HCT116 (cell line): ENCODE measurements around the gene ZNF488.

Source experiments
- CTCF ChIP-seq, 3 experiments: fragments of 200-600 bp in 1 of 3; sonication (generic) in 1 of 3; IDR thresholded peaks in 2 of 3; conservative IDR thresholded peaks in 1 of 3; 2 replicates each; pipeline ENCODE4 v1.5.1; 2012 to 2017; ENCODE audit warnings: low read depth in 2 of 3, low read length in 2 of 3, antibody characterized with exemption in 1 of 3, borderline replicate concordance in 1 of 3, control low read depth in 1 of 3, mild to moderate bottlenecking in 1 of 3, mixed read lengths in 1 of 3, mixed run types in 1 of 3, moderate library complexity in 1 of 3; ENCODE audit not compliant: insufficient read depth in 1 of 3
- EGR1 ChIP-seq: IDR thresholded peaks from 2 replicates; pipeline ENCODE4 v1.6.1; 2012; ENCODE audit warnings: low read depth
- EZH2 ChIP-seq: fragments of 200-600 bp; sonication (generic); IDR thresholded peaks from 2 replicates; pipeline ENCODE4 v1.6.1; 2017; ENCODE audit warnings: antibody characterized with exemption, mixed run types
- EZH2phosphoT487 ChIP-seq: fragments of 200-600 bp; IDR thresholded peaks from 2 replicates; pipeline ENCODE4 v1.6.1; 2018; ENCODE audit warnings: antibody characterized with exemption, borderline replicate concordance
- FOSL1 ChIP-seq: IDR thresholded peaks from 2 replicates; pipeline ENCODE4 v1.6.1; 2012; ENCODE audit warnings: low read depth
- POLR2A ChIP-seq: IDR thresholded peaks from 2 replicates; pipeline ENCODE4 v1.7.0; 2011; ENCODE audit warnings: borderline replicate concordance; ENCODE audit not compliant: insufficient read depth, insufficient read length; ENCODE audit errors: extremely low read depth
- TCF7L2 ChIP-seq: IDR thresholded peaks from 2 replicates; pipeline ENCODE4 v1.7.0; 2011; ENCODE audit warnings: borderline replicate concordance, inconsistent platforms; ENCODE audit not compliant: insufficient read depth, insufficient read length; ENCODE audit errors: extremely low read depth
- TF ChIP-seq, protein P1 (sequence below): IDR thresholded peaks from 2 replicates; pipeline ENCODE4 v1.6.1; 2012

GRCh38 chr10:47363781-47364180 is 20.3 kb downstream of the ZNF488 start:
- TF ChIP-seq CTCF (IDR thresholded peaks at IDR 0.05 in 2 of 3, conservative IDR thresholded peaks at IDR 0.05 in 1 of 3; ENCODE audit: borderline replicate concordance in 1 of 3, insufficient read depth in 1 of 3, low read depth in 2 of 3, low read length in 2 of 3) (no peak), EZH2phosphoT487 (no peak), FOSL1 (no peak), POLR2A (no peak), TCF7L2 (no peak), EZH2 (no peak), EGR1 (no peak)
- TF ChIP-seq, protein P1, sequence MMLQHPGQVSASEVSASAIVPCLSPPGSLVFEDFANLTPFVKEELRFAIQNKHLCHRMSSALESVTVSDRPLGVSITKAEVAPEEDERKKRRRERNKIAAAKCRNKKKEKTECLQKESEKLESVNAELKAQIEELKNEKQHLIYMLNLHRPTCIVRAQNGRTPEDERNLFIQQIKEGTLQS = no peak
